HCT116 (cell line): ENCODE data around the gene APOBEC3A. TPM values are rescaled to one million over a fixed set of nuclear protein-coding genes. Genes with fewer than 3 reads are reported as not detected.

Experiments
- ATAC-seq: fragments of 200-7000 bp; cut with Tn5 transposase; 2 replicates; pipeline ENCODE4 v1.9.1; 2020; ENCODE audit warnings: mild to moderate bottlenecking, moderate library complexity
- BruUV-seq: library from RNA; stranded (reverse); fragments of 400-500 nt; replicated peaks from 2 replicates; lab custom pipeline; 2021; lab: Mats Ljungman, UMichigan
- CTCF ChIA-PET: fragments of 300-600 bp; sonication (Branson Sonifier 250); formaldehyde crosslinking; loops from one replicate; lab custom pipeline; 2021; ENCODE audit warnings: antibody characterized with exemption; lab: Charles Lee
- POLR2A ChIA-PET: fragments of 300-600, 350-600 bp; sonication (Branson Sonifier 250); formaldehyde crosslinking; loops from one replicate; lab custom pipeline; 2021; ENCODE audit warnings: antibody characterized with exemption; lab: Charles Lee
- RAD21 ChIA-PET, 2 experiments: fragments of 300-600 bp; sonication (Branson Sonifier 250); formaldehyde crosslinking; loops; one replicate each; lab custom pipeline; 2023; ENCODE audit warnings: low total read pairs in 2 of 2; ENCODE audit not compliant: uncharacterized antibody in 2 of 2, unreplicated experiment in 2 of 2, low non-redundant PET in 1 of 2; lab: Charles Lee
- DNase-seq: peaks from one replicate; pipeline ENCODE4 v3.0.0-alpha.2; 2010; ENCODE audit warnings: low read depth, low spot score
- H2AFZ ChIP-seq: fragments of 200-600 bp; shearing (Covaris generic), sonication (generic); 2 replicates; pipeline ENCODE4 v1.6.1; 2017; ENCODE audit warnings: low read depth, mixed run types, mixed read lengths, antibody characterized with exemption, low read length; ENCODE audit not compliant: poor library complexity, severe bottlenecking
- H3K27ac ChIP-seq: 2 replicates; pipeline ENCODE4 v1.5.1; 2012; ENCODE audit warnings: low read depth, low read length
- H3K27me3 ChIP-seq: fragments of 200-600 bp; sonication (generic); 2 replicates; pipeline ENCODE4 v1.6.1; 2016; ENCODE audit warnings: mixed run types, low read length, mixed read lengths; ENCODE audit not compliant: insufficient read depth
- H3K36me3 ChIP-seq, 2 experiments: fragments of 200-500 bp in 1 of 2; fragments of 200-600 bp in 1 of 2; sonication (Bioruptor generic) in 1 of 2; sonication (generic) in 1 of 2; 2 replicates each; pipeline versions ENCODE4 v1.5.1 to v1.6.1; 2014 to 2016; ENCODE audit warnings: low read length in 2 of 2, inconsistent platforms in 1 of 2, mixed read lengths in 1 of 2, mixed run types in 1 of 2; ENCODE audit not compliant: insufficient read depth in 2 of 2, control insufficient read depth in 1 of 2
- H3K4me1 ChIP-seq, 2 experiments: fragments of 200-600 bp in 1 of 2; sonication (generic) in 1 of 2; 2 replicates each; pipeline versions ENCODE4 v1.5.1 to v1.6.1; 2012 to 2017; ENCODE audit warnings: low read length in 2 of 2, inconsistent platforms in 1 of 2, mild to moderate bottlenecking in 1 of 2, mixed read lengths in 1 of 2, mixed run types in 1 of 2, moderate library complexity in 1 of 2; ENCODE audit not compliant: insufficient read depth in 2 of 2, control insufficient read depth in 1 of 2
- H3K4me2 ChIP-seq: fragments of 200-600 bp; sonication (generic); 2 replicates; pipeline ENCODE4 v1.6.1; 2017; ENCODE audit warnings: mixed run types, low read length, mixed read lengths
- H3K4me3 ChIP-seq, 2 experiments: fragments of 200-600 bp in 1 of 2; sonication (generic) in 1 of 2; replicated peaks in 1 of 2; 2 replicates each; pipeline ENCODE4 v1.5.1; 2011 to 2016; ENCODE audit warnings: low read length in 2 of 2, control low read depth in 1 of 2, low read depth in 1 of 2, mild to moderate bottlenecking in 1 of 2, mixed read lengths in 1 of 2, mixed run types in 1 of 2
- H3K79me2 ChIP-seq: fragments of 200-600 bp; sonication (generic); 2 replicates; pipeline ENCODE4 v1.6.1; 2017; ENCODE audit warnings: mild to moderate bottlenecking, mixed run types, low read length, moderate library complexity, mixed read lengths; ENCODE audit not compliant: insufficient read depth
- H3K9ac ChIP-seq: fragments of 200-600 bp; sonication (generic); 2 replicates; pipeline ENCODE4 v1.6.1; 2016; ENCODE audit warnings: low read length, mixed read lengths
- H3K9me2 ChIP-seq: fragments of 200-600 bp; sonication (generic), shearing (Covaris generic); 2 replicates; pipeline ENCODE4 v1.6.1; 2017; ENCODE audit warnings: mixed run types, mild to moderate bottlenecking, moderate library complexity; ENCODE audit not compliant: insufficient read depth
- H3K9me3 ChIP-seq, 2 experiments: fragments of 200-500 bp in 1 of 2; fragments of 200-600 bp in 1 of 2; sonication (Bioruptor generic) in 1 of 2; sonication (generic) in 1 of 2; 2 replicates each; pipeline ENCODE4 v1.6.1; 2014 to 2017; ENCODE audit warnings: low read length in 2 of 2, mixed read lengths in 2 of 2, inconsistent platforms in 1 of 2, low read depth in 1 of 2, mild to moderate bottlenecking in 1 of 2, mixed run types in 1 of 2, moderate library complexity in 1 of 2; ENCODE audit not compliant: control insufficient read depth in 1 of 2, insufficient read depth in 1 of 2
- H4K20me1 ChIP-seq: fragments of 200-600 bp; sonication (generic), shearing (Covaris generic); 2 replicates; pipeline ENCODE4 v1.6.1; 2017; ENCODE audit warnings: mixed run types, mild to moderate bottlenecking, moderate library complexity; ENCODE audit not compliant: insufficient read depth
- EZH2 ChIP-seq: fragments of 200-600 bp; sonication (generic); IDR thresholded peaks from 2 replicates; pipeline ENCODE4 v1.6.1; 2017; ENCODE audit warnings: antibody characterized with exemption, mixed run types
- FOSL1 ChIP-seq: IDR thresholded peaks from 2 replicates; pipeline ENCODE4 v1.6.1; 2012; ENCODE audit warnings: low read depth
- POLR2A ChIP-seq: IDR thresholded peaks from 2 replicates; pipeline ENCODE4 v1.7.0; 2011; ENCODE audit warnings: borderline replicate concordance; ENCODE audit not compliant: insufficient read depth, insufficient read length; ENCODE audit errors: extremely low read depth
- POLR2AphosphoS5 ChIP-seq: IDR thresholded peaks from 2 replicates; pipeline ENCODE4 v1.6.1; 2011; ENCODE audit warnings: mild to moderate bottlenecking, low read depth, low read length, moderate library complexity
- REST ChIP-seq: IDR thresholded peaks from 2 replicates; pipeline ENCODE4 v1.6.1; 2012; ENCODE audit warnings: low read depth
- SIN3A ChIP-seq: IDR thresholded peaks from 2 replicates; pipeline ENCODE4 v1.6.1; 2012; ENCODE audit warnings: low read depth
- SRF ChIP-seq: IDR thresholded peaks from 2 replicates; pipeline ENCODE4 v1.6.1; 2012; ENCODE audit warnings: low read depth
- TCF7L2 ChIP-seq: IDR thresholded peaks from 2 replicates; pipeline ENCODE4 v1.7.0; 2011; ENCODE audit warnings: borderline replicate concordance, inconsistent platforms; ENCODE audit not compliant: insufficient read depth, insufficient read length; ENCODE audit errors: extremely low read depth
- YY1 ChIP-seq: IDR thresholded peaks from 2 replicates; pipeline ENCODE4 v1.6.1; 2011; ENCODE audit warnings: low read length, low read depth, moderate library complexity, mild to moderate bottlenecking; ENCODE audit not compliant: insufficient replicate concordance; ENCODE audit errors: extremely low read depth
- ZBTB33 ChIP-seq: IDR thresholded peaks from 2 replicates; pipeline ENCODE4 v1.6.1; 2011; ENCODE audit warnings: mild to moderate bottlenecking, low read length, moderate library complexity; ENCODE audit not compliant: insufficient replicate concordance; ENCODE audit errors: extremely low read depth
- ZFX ChIP-seq: fragments of 450-650 bp; IDR thresholded peaks from 2 replicates; pipeline ENCODE4 v1.6.1; 2017
- ZNF274 ChIP-seq: fragments of 200-500 bp; sonication (Bioruptor generic); IDR thresholded peaks from 2 replicates; pipeline ENCODE4 v1.6.1; 2014; ENCODE audit warnings: mild to moderate bottlenecking, low read depth, low read length, inconsistent platforms
- intact Hi-C: fragments of 100-400 bp; cut with micrococcal nuclease; formaldehyde crosslinking; loops from 2 replicates; pipeline ENCODE4 v1.10.0; 2022
- total RNA-seq: library from RNA; stranded (reverse); gene quantifications from one replicate; pipeline ENCODE4 v1.2.1, GENCODE V29; 2021; ENCODE audit not compliant: unreplicated experiment

Gene APOBEC3A
- total RNA-seq, 1 experiment from 2014 or later, result not detected

- TF ChIP-seq ZBTB33 (no peak), ZNF274 (no peak), ZFX (no peak)
- TF ChIP-seq, all 23 proteins: peak for 0
These were observed 21.8 kb upstream of the APOBEC3A start (continued) for GRCh38 chr22:38935616-38936015.

GRCh38 chr22:38936562-38936961 is 20.8 kb upstream of the APOBEC3A start:
- no peak for TF ChIP-seq SIN3A
- no peak for TF ChIP-seq SRF
- TF ChIP-seq ZNF274, result no peak
- TF ChIP-seq TCF7L2, result no peak
- TF ChIP-seq REST, result no peak
- TF ChIP-seq YY1, result no peak
- no peak for TF ChIP-seq POLR2A
- TF ChIP-seq FOSL1, result no peak
- TF ChIP-seq POLR2AphosphoS5, result no peak
- TF ChIP-seq EZH2, result no peak
- no peak for DNase-seq
- H3K9ac ChIP-seq, result no peak overlapping the region
- H3K79me2 ChIP-seq, result no peaks in the 10 kb centered on the region
- no peak overlapping the region for H3K27ac ChIP-seq
- H3K9me3 ChIP-seq, result no peaks in the 10 kb centered on the region
- ChIA-PET POLR2A (no interaction called here), RAD21 (no interaction called here), CTCF (interaction anchor here (1.0 kb wide), 1 partner anchor 9 kb away, joined by 5 read pairs; no protein-coding TSS in a partner anchor)
- no peaks in the 10 kb centered on the region for H3K27me3 ChIP-seq
- H2AFZ ChIP-seq, result no peak overlapping the region
- no peak overlapping the region for H3K4me2 ChIP-seq
- no peaks in the 10 kb centered on the region for H3K36me3 ChIP-seq
- H3K4me1 ChIP-seq, result peaks cover 24 to 26% of the 10 kb centered on the region in 2 experiments
- ATAC-seq, result no peak
- no TSS peak for BruUV-seq
- intact Hi-C loops, result no loop called here
- H3K9me2 ChIP-seq, result no peaks in the 10 kb centered on the region
- no peaks in the 10 kb centered on the region for H4K20me1 ChIP-seq
- H3K4me3 ChIP-seq, result no peak overlapping the region
